A172 (cell line): ENCODE data around the gene DIPK2A. TPM values are rescaled to one million over a fixed set of nuclear protein-coding genes. Genes with fewer than 3 reads are reported as not detected.

ENCODE experiments used
- DNase-seq: peaks from one replicate; pipeline ENCODE4 v3.0.0-alpha.2; 2015; ENCODE audit warnings: low spot score
- total RNA-seq: library from RNA; depleted of rRNA; stranded (reverse); fragments of >200 nt; shearing (Covaris generic); gene quantifications from 2 replicates; pipeline ENCODE4 v1.2.3, GENCODE V29; 2014; rRNA removed

Gene DIPK2A
- total RNA-seq, 1 experiment from 2014 or later, result 18.3 TPM

DNA sequence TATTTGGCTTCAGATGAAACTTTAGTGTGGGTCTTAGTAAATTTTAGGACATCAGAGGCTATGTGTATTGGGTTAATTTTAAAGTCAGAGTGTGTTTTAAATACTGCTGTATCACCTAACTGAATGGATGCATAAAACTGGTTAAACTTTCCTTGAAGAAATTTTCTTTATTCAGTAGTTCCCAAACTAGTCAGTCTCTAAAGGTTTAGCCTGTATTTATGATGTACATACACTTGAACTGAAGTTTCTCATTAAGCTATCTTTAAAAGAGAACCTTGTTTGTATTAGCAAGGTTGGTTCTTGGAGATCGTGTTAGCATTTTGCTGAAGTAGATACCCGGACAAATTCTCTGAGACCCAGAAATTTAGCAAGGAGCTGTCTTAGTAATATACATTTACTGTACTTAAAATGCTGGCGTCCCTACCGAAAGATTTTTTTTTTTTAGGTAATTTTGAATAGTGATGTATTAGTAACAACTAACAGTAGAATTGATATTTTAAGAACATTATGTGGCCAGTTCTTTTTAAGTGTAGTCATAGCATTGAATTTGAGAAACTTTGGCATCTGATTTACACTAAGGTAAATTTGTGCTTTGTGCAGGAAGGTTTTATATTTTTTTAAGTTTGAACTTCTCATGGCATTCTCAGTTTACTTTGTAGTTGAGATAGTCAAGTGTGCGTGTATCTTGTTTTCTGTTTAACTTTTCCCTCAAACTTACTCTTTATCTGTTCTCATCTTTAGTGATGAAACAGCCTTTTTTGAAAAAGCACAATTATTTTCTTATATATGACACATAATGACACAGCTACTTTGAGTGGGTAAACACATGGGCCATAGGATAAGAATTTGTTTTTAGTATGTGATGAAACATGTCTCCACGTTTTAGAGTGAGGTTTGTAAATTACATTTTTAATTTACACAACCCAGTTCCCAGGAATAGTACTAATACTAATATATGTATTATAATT lies 2.9 kb downstream of the DIPK2A start:
- DNase-seq, result no peak

GRCh38 chr3:143975554-143976152 lies 4.0 kb downstream of the DIPK2A start:
- peak; percentile 44 for DNase-seq

GRCh38 chr3:143977341-143978262 lies 6.0 kb downstream of the DIPK2A start:
- no peak for DNase-seq

DNA sequence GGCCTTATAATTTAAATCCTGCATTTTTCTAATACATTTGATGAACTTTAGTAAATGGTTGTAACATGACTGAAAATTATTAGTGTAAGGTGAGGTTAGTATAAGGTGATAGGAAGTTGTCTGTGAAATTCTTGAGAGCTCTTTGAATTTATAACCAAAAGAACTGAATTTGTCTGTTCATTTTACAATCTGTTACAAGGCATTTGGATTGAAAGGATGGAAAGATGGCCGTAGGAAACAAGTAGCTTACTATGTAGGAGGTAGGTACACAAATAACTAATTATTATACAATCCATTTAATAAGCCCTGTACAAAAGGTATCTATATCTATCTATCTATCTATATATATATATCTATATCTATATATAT lies 6.6 kb downstream of the DIPK2A start:
- DNase-seq, result no peak

- DNase-seq, result no peak
Observed at GRCh38 chr3:143979041-143979440, 7.4 kb downstream of the DIPK2A start.

- no peak for DNase-seq
Observed at GRCh38 chr3:143979813-143980212, 8.2 kb downstream of the DIPK2A start.

DNA sequence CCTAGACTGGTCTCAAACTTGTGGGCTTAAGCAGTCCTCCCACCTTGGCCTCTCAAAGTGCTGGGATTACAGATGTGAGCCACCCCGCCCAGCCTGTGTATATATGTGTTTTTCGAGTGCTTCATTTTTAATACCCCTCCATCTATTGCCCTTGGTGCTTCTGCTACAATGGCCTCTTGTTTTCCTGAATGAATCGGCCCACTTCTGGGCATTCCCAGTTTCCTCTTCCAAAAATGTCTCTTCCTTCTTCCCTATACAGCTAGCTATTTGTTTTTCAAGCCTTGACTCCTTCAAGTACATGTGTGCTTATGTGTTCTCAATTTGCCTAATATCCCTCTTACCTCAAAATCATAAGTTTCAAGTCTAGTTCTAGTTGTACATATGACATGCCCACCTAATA lies 16.7 kb downstream of the DIPK2A start:
- no peak for DNase-seq

- DNase-seq, result no peak
Observed at GRCh38 chr3:143989461-143989860, 17.8 kb downstream of the DIPK2A start.

DNA sequence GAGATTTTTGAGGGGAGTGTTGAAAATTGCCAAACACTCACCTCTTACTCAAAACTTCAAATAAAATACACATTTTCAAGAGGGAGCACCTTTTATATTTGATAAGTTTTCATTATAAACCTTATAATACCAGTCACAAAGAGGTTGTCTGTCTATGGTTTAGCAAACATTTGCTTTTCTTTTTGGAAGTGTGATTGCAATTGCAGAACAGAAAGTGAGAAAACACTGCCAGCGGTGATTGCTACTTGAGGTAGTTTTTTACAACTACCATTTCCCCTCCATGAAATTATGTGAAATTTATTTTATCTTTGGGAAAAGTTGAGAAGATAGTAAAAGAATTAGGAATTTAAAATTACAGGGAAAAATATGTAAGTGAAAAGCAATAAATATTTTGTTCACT lies 20.1 kb downstream of the DIPK2A start:
- DNase-seq, result no peak

- peak; percentile 84 for DNase-seq
Observed at GRCh38 chr3:143998266-143998665, 26.6 kb downstream of the DIPK2A start.

DNA sequence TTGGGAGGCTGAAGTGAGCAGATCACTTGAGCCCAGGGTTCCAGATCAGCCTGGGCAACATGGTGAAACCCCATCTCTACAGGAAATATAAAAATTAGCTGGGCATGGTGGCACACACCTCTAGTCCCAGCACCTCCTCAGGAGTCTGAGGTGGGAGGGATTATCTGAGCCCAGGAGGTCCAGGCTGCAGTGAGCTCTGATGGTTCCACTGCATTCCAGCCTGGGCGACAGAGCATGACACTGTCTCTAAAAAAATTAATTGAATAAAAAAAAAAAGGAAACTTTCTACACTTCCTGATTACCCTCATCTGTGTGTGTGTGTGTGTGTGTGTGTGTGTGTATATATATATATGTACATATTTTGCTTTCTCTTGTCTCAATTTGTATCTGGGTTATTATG lies 31.4 kb downstream of the DIPK2A start:
- no peak for DNase-seq

GRCh38 chr3:144010371-144010770 lies 38.7 kb downstream of the DIPK2A start:
- DNase-seq, result no peak

- no peak for DNase-seq
Observed at GRCh38 chr3:144011251-144011799, 39.7 kb downstream of the DIPK2A start.

DNA sequence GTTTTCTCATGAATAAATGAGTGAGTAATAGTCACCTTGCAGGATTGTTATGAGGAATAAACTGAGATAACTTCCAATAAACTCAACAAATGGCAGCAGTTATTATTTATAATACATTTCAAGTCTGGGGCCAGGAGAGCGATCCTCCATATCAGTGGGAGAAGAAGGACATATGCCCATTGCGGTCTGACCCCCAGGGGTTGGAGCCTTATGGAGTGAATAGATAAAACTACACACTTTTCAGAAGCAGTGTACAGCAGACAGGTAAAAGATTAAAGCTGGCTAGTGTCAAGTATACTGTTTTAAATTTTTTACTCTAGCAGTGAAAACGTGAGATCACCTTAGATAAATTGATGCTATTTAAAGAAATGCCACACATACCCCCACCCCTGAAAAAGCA lies 43.5 kb downstream of the DIPK2A start:
- DNase-seq, result no peak

- peak; percentile 58 for DNase-seq
Observed at GRCh38 chr3:144018776-144019175, 47.2 kb downstream of the DIPK2A start.

Other genes with a start within 250 kb of the DIPK2A start
- 1.1 and 1.8 TPM in 2 replicates for gene SLC9A9, start 123.4 kb upstream of the DIPK2A start, total RNA-seq